ENCODE measurements around the gene KASH5.

- no peak for TF ChIP-seq USF2 (IDR thresholded peaks at IDR 0.05; ENCODE audit: low read depth, low read length)
- TF ChIP-seq POLR2A (IDR thresholded peaks at IDR 0.05; ENCODE audit: low read depth, low read length): no peak
- no peak for TF ChIP-seq CTCF (conservative IDR thresholded peaks at IDR 0.05; ENCODE audit: low read depth, low read length)
- no peak for TF ChIP-seq SMC3 (IDR thresholded peaks at IDR 0.05; ENCODE audit: low read depth, low read length)
- TF ChIP-seq MAZ (IDR thresholded peaks at IDR 0.05; ENCODE audit: borderline replicate concordance, low read depth, low read length): no peak
- TF ChIP-seq RCOR1 (IDR thresholded peaks at IDR 0.05; ENCODE audit: insufficient replicate concordance, low read length): no peak
- no peak for TF ChIP-seq NFE2L2 (IDR thresholded peaks at IDR 0.05; ENCODE audit: low read depth, low read length)
- no peak for TF ChIP-seq RAD21 (IDR thresholded peaks at IDR 0.05; ENCODE audit: low read length)
- no peak for TF ChIP-seq FOS (IDR thresholded peaks at IDR 0.05; ENCODE audit: low read depth, low read length)
- no peak for TF ChIP-seq CHD1 (IDR thresholded peaks at IDR 0.05; ENCODE audit: low read depth, low read length)
- no peak for TF ChIP-seq RFX5 (IDR thresholded peaks at IDR 0.05; ENCODE audit: low read depth, low read length)
- no peak for TF ChIP-seq ELK1 (IDR thresholded peaks at IDR 0.05; ENCODE audit: borderline replicate concordance, low read depth, low read length)
- no peak for TF ChIP-seq BHLHE40 (IDR thresholded peaks at IDR 0.05; ENCODE audit: low read depth, low read length)
These were observed 21.5 kb downstream of the KASH5 start for GRCh38 chr19:49409441-49410029.

All from IMR-90 (cell line).